CD4-positive, alpha-beta T cell treated with Interleukin-2 at 100 ng/mL for 4 hours (primary cell): Measurements from ENCODE around the gene PSKH1.

Source experiments
- DNase-seq: peaks from one replicate; pipeline ENCODE4 v3.0.0-alpha.2; 2020; ENCODE audit warnings: low spot score

PSKH1 gene

GRCh38 chr16:67868290-67868689 is 24.8 kb upstream of the PSKH1 start:
- DNase-seq = no peak

DNA sequence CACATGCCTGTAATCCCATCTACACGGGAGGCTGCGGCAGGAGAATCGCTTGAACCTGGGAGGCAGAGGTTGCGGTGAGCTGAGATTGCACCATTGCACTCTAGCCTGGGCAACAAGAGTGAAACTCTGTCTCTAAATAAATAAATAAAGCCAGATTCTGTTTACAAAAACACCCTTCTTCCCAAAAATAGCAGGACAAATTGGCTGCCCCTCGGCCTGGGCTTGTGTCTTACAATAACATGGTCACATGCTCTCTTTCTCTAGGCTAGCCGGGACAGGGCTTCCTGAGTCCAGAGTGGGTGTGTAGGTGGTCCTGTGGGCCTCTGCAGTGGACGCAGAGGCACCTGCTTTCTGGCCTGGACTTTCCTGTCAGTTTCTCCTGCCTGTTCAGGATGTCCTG is 23.4 kb upstream of the PSKH1 start:
- no peak for DNase-seq

- DNase-seq = no peak
Observed at GRCh38 chr16:67871256-67871655, 21.8 kb upstream of the PSKH1 start.

DNA sequence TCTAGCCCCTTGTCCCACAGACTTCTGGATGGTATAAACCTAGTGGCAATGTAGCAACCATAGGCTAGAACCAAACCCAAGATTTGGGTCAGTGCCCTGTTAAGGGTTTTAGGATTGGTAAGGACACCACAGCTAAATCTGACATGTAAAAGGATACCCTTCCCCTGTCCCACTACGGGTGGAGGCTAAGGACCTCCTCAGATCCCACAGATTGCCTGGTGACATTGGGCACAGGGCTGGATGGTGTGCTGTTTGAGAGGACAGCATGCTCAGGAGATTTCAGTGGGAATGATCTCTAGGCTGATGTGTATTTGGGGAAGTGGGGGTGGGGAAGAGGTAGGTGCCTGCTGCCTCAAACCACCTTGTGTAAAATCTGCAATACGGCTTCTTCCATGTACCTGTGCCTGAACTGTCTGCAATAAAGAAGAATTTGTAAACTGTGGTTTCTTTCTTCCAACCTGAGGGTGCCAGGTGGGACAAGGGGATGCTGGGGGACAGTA is 20.9 kb upstream of the PSKH1 start:
- no peak for DNase-seq

GRCh38 chr16:67872631-67873434 is 20.2 kb upstream of the PSKH1 start, which contains the start of gene EDC4:
Gene EDC4 (plus strand): TSS chr16:67873052. CDS start chr16:67873262, 210 bp downstream.
- DNase-seq = peak; percentile 88

DNA sequence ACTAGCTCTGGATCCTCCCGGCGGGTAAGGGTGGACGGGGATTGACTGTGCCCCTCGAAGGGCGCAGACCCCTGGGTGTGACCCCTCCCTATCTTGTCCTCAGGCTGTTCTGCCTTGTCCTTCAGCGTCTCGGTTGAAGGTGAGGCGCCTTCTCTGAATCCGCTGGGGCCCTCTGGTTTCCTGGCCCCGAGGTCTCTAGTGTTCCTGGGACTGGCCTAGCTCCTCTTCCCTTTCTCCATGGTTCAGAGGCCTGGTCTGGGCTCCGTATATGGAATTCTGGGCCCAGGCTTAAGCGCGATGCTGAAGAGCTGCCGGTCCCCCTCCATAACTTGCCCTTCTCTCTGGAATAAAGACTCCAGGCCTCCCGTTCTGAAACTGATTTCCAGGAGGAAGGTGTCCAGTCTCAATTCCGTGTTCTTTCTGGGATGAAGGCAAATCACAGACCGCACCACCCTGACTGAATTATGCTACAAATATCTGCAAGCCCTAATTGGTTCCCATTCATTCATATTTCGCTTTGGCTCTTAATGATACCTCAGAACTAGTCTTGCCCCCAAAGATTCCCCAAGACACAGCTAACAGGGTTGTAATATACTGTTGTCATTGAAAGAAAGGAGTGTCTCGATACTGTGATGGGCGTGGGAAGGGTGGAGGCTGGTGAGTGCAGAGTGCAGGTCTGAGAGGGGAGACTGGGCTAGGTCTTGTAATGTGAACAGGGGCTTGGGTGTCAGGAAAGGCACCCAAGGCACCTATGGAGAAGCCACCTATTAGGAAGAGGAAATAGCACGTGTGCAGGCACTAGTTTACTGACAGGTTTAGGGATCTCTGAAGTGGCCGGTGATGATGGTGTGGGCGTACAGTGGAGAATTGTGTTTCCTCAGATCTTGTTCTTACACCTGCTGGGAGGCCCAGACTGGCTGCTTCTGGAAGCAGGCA is 19.4 kb upstream of the PSKH1 start:
- no peak for DNase-seq

DNA sequence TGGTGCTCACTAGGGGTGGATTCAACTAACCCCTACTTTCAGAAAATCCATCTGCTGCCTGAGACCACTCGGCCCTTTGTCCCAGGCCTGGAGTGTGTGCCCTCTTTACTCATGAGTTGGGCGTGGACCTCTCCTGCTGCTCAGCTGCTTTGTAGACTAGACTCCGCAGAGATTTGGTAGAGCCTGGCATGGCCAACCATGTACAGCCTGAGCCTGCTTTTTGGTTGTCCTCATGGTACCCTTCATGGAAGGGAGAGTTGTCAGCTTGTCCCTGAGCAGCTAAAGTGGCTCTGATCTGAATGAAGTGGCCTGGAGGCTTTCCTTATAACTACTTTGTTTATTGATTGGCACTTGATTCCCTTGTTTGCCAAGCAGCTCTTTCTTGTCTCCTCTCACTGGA is 18.7 kb upstream of the PSKH1 start:
- DNase-seq = no peak

DNA sequence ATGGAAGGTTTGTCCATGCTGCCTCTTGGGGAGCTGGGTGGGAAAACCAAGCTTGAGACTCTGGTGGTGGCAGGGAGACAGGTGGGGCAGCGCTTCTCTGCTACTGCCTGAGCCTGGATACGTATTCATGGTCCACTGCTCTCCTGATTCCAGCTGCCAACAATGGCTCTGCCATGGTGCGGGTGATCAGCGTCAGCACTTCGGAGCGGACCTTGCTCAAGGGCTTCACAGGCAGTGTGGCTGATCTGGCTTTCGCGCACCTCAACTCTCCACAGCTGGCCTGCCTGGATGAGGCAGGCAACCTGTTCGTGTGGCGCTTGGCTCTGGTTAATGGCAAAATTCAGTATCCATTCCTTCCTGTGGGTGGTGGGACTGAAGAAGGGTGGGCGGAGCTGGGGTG is 16.0 kb upstream of the PSKH1 start:
- DNase-seq = no peak

- DNase-seq = no peak
Observed at GRCh38 chr16:67878232-67878631, 14.8 kb upstream of the PSKH1 start.

DNA sequence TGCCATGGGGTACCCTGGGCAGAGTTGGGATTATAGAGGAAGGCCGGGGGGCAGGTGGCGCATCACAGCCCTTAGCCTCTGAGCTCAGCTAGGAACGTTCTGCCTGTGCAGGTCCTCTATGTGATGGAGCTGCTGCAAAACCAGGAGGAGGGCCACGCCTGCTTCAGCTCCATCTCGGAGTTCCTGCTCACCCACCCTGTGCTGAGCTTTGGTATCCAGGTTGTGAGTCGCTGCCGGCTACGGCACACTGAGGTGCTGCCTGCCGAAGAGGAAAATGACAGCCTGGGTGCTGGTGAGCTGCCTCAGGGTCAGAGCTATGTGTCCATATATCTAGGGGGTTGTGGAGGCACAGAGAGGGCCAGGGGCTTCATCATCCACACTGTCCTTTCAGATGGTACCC is 14.2 kb upstream of the PSKH1 start:
- no peak for DNase-seq

DNA sequence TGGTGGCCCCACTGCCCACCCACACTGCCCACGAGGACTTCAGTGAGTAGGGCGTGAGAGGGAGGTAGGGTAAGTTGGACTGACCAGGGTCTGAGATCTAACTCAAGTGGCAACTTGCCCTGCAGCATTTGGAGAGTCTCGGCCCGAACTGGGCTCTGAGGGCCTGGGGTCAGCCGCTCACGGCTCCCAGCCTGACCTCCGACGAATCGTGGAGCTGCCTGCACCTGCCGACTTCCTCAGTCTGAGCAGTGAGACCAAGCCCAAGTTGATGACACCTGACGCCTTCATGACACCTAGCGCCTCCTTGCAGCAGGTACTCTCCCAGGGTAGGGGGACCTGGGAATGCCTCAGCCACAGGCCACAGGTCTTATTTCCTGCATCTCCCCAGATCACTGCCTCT is 13.6 kb upstream of the PSKH1 start:
- DNase-seq = no peak

- DNase-seq = no peak
Observed at GRCh38 chr16:67879936-67880335, 13.1 kb upstream of the PSKH1 start.

GRCh38 chr16:67880584-67880983 is 12.5 kb upstream of the PSKH1 start:
- no peak for DNase-seq

- DNase-seq = no peak
Observed at GRCh38 chr16:67881621-67882161, 11.4 kb upstream of the PSKH1 start.

DNA sequence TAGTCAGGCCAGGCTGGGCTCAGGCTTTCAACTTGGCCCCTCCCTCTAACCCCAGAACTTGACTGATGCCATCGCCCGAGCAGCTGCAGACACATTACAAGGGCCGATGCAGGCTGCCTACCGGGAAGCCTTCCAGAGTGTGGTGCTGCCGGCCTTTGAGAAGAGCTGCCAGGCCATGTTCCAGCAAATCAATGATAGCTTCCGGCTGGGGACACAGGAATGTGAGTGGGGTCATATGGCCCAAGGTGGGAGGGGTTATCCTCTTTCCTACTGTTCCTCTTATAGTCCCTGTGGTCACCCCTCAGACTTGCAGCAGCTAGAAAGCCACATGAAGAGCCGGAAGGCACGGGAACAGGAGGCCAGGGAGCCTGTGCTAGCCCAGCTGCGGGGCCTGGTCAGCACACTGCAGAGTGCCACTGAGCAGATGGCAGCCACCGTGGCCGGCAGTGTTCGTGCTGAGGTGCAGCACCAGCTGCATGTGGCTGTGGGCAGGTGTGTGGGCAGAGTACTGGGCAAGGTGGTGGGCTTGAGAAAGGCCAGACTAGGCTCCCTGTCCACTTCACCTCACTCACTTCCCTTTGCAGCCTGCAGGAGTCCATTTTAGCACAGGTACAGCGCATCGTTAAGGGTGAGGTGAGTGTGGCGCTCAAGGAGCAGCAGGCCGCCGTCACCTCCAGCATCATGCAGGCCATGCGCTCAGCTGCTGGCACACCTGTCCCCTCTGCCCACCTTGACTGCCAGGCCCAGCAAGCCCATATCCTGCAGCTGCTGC is 10.5 kb upstream of the PSKH1 start:
- DNase-seq = no peak

- DNase-seq = no peak
Observed at GRCh38 chr16:67883146-67883871, 9.7 kb upstream of the PSKH1 start.

DNA sequence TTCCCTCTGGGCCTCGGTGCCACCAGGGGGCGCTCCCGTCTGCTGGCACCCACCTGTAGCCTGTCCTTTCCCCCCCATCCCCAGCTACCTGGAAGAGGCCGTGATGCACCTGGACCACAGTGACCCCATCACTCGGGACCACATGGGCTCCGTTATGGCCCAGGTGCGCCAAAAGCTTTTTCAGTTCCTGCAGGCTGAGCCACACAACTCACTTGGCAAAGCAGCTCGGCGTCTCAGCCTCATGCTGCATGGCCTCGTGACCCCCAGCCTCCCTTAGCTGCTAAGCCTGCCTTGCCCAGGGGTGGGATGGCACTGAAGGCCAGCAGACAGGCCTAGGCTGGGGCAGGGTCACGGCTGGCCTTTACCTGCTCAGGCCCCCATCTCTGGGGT is 9.2 kb upstream of the PSKH1 start:
- peak; percentile 67 for DNase-seq

GRCh38 chr16:67884684-67885083 is 8.4 kb upstream of the PSKH1 start, which contains the start of gene NRN1L:
Gene NRN1L (plus strand): TSS chr16:67884885. CDS start chr16:67884904, 19 bp downstream.
- no peak for DNase-seq

DNA sequence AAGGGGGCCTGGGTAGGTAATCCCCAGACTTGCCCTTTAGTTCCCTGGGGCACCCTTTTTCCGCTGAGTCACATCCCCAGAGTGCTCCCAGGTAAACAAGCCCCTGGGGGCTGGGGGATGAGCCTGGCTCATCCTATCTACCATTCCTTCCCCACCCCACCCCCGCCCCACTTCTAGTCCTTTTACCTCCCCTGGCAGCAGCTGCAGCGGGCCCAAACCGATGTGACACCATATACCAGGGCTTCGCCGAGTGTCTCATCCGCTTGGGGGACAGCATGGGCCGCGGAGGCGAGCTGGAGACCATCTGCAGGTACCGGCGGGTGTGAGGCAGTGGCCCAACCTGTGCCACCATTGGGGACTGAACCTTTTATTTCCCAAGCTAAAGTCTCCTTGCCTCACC is 7.5 kb upstream of the PSKH1 start:
- DNase-seq = no peak

DNA sequence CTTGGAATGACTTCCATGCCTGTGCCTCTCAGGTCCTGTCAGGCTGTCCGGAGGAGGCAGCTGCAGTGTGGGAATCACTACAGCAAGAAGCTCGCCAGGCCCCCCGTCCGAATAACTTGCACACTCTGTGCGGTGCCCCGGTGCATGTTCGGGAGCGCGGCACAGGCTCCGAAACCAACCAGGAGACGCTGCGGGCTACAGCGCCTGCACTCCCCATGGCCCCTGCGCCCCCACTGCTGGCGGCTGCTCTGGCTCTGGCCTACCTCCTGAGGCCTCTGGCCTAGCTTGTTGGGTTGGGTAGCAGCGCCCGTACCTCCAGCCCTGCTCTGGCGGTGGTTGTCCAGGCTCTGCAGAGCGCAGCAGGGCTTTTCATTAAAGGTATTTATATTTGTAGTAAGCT is 7.1 kb upstream of the PSKH1 start:
- DNase-seq = no peak

GRCh38 chr16:67886387-67886786 is 6.7 kb upstream of the PSKH1 start:
- no peak for DNase-seq
